K562 (cell line): Measurements from ENCODE around the gene POMGNT1. TPM values are rescaled to one million over a fixed set of nuclear protein-coding genes. Genes with fewer than 3 reads are reported as not detected.

ENCODE experiments used
- ARID2 ChIP-seq: fragments of 450-650 bp; IDR thresholded peaks from 2 replicates; pipeline ENCODE4 v1.6.1; 2017; ENCODE audit warnings: antibody characterized with exemption, mild to moderate bottlenecking
- ASH1L ChIP-seq: fragments of 450-650 bp; IDR thresholded peaks from 2 replicates; pipeline ENCODE4 v1.6.1; 2018; ENCODE audit warnings: borderline replicate concordance, mild to moderate bottlenecking, low read depth; ENCODE audit not compliant: partially characterized antibody
- CEBPZ ChIP-seq: fragments of 150-350 bp; IDR thresholded peaks from 2 replicates; pipeline ENCODE4 v1.6.1; 2014; ENCODE audit warnings: low read depth, mild to moderate bottlenecking, low read length, borderline replicate concordance
- DIDO1 ChIP-seq: fragments of 450-650 bp; IDR thresholded peaks from 2 replicates; pipeline ENCODE4 v1.6.1; 2016; ENCODE audit warnings: low read depth, missing biosample characterization, missing genetic modification characterization
- E2F8 ChIP-seq: fragments of 450-650 bp; IDR thresholded peaks from 2 replicates; pipeline ENCODE4 v1.7.1; 2018; ENCODE audit warnings: mild to moderate bottlenecking, low read depth; ENCODE audit not compliant: partially characterized antibody
- GATAD2B ChIP-seq: fragments of 450-650 bp; IDR thresholded peaks from 2 replicates; pipeline ENCODE4 v1.6.1; 2017; ENCODE audit warnings: mild to moderate bottlenecking, borderline replicate concordance
- HDAC2 ChIP-seq: fragments of 450-650 bp; IDR thresholded peaks from 2 replicates; pipeline ENCODE4 v1.6.1; 2016; ENCODE audit warnings: mild to moderate bottlenecking
- PHB2 ChIP-seq: fragments of 450-650 bp; IDR thresholded peaks from 2 replicates; pipeline ENCODE4 v1.6.1; 2017; ENCODE audit warnings: low read depth
- RB1 ChIP-seq: fragments of 450-650 bp; IDR thresholded peaks from 2 replicates; pipeline ENCODE4 v1.6.1; 2017; ENCODE audit warnings: low read depth, mild to moderate bottlenecking
- ZEB2 ChIP-seq: fragments of 450-650 bp; IDR thresholded peaks from 2 replicates; pipeline ENCODE4 v1.6.1; 2016
- ZNF23 ChIP-seq: fragments of 250-450 bp; sonication (Bioruptor Pico); IDR thresholded peaks from 2 replicates; pipeline ENCODE4 v1.4.0; 2020; ENCODE audit warnings: mild to moderate bottlenecking
- ZNF639 ChIP-seq, 2 experiments: fragments of 200-800 bp in 1 of 2; sonication (Bioruptor generic) in 1 of 2; sonication (generic) in 1 of 2; formaldehyde crosslinking in 1 of 2; IDR thresholded peaks in 1 of 2; conservative IDR thresholded peaks in 1 of 2; 2 replicates each; pipeline versions ENCODE4 v1.5.0 to v1.6.1; 2016 to 2020; ENCODE audit warnings: missing compliant biosample characterization in 1 of 2, missing genetic modification characterization in 1 of 2, missing genetic modification reagents in 1 of 2
- ZNF75A ChIP-seq: fragments of 450-650 bp; formaldehyde crosslinking; IDR thresholded peaks from 2 replicates; pipeline ENCODE4 v1.4.0; 2020; ENCODE audit warnings: mild to moderate bottlenecking
- polyA plus RNA-seq, 8 experiments: library from polyadenylated mRNA; depleted of rRNA in 4 of 8; stranded (reverse) in 5 of 8; unstranded in 3 of 8; fragments of >200 nt; fragmentation: Nextera tagmentation in 2 of 8; fragmentation: Illumina TruSeq in 1 of 8; extraction: Ambion mirVana in 2 of 8; extraction: Trizol in 1 of 8; gene quantifications; 2 replicates each; pipeline versions ENCODE4 v1.2.1 to v1.2.3, GENCODE V29; 2011 to 2014; ENCODE audit warnings: inconsistent platforms in 1 of 8, missing spikeins in 1 of 8
- total RNA-seq, 7 experiments: library from RNA; depleted of rRNA in 6 of 7; stranded (reverse); fragments of >200 nt in 6 of 7; fragmentation: Illumina TruSeq in 2 of 7; extraction: Trizol in 2 of 7; gene quantifications; 2 replicates each; pipeline versions ENCODE4 v1.2.1 to v1.2.3, GENCODE V29; 2011 to 2021; ENCODE audit warnings: low replicate concordance in 1 of 7

The POMGNT1 gene
- total and polyA plus RNA-seq, 9 of the 15 experiments (the other 6 are each of a cell fraction or from before 2014, with no cell fraction given): 14.1 to 58.9 (median 37.8) TPM

GRCh38 chr1:46179138-46180081 is 18.8 kb downstream of the POMGNT1 start (continued):
- no peak for TF ChIP-seq E2F8
- TF ChIP-seq CEBPZ: no peak
- peak; percentile 54 for TF ChIP-seq ASH1L
- peak in 1 of 2 experiments; percentile 39; a peak in 1 of 4 replicates for TF ChIP-seq ZNF639 (CRISPR knock-in tag; conservative IDR thresholded peaks at IDR 0.05 in 1 of 2, IDR thresholded peaks at IDR 0.05 in 1 of 2)
- peak; percentile 76 for TF ChIP-seq HDAC2
- no peak for TF ChIP-seq ZNF23 (CRISPR knock-in tag)
- no peak for TF ChIP-seq GATAD2B
- TF ChIP-seq RB1: 0 out of 2 replicates have a peak, but pooled peaks have one; percentile 4
- peak; percentile 34; the same call in 1 of the 2 replicates for TF ChIP-seq ZEB2
- TF ChIP-seq DIDO1 (tag): no peak
- peak; percentile 13; the same call in 1 of the 2 replicates for TF ChIP-seq ZNF75A (CRISPR knock-in tag)
- TF ChIP-seq PHB2: peak; percentile 80
- peak; percentile 100 for TF ChIP-seq ARID2
